B cell (primary cell): Measurements from ENCODE around the gene PTPN6. TPM values are rescaled to one million over a fixed set of nuclear protein-coding genes. Genes with fewer than 3 reads are reported as not detected.
A peak's percentile ranks its signal among the peaks of the same experiment; 100 is the strongest.

Experiments used
- ATAC-seq: fragments of 200-7000 bp; cut with Tn5 transposase; one replicate; pipeline ENCODE4 v1.10.0; 2021; ENCODE audit warnings: low read depth, mild to moderate bottlenecking, moderate number of reproducible peaks, moderate library complexity
- CTCF ChIA-PET: fragments of 350-600 bp; sonication (Branson Sonifier 250); formaldehyde crosslinking; loops from one replicate; lab custom pipeline; 2021; ENCODE audit warnings: antibody characterized with exemption, inconsistent platforms; lab: Charles Lee
- POLR2A ChIA-PET: fragments of 350-600 bp; sonication (Branson Sonifier 250); formaldehyde crosslinking; loops from one replicate; lab custom pipeline; 2021; ENCODE audit warnings: antibody characterized with exemption; lab: Charles Lee
- DNase-seq: peaks from one replicate; pipeline ENCODE4 v3.0.0; 2013
- H2AFZ ChIP-seq: 2 replicates; pipeline ENCODE4 v1.6.1; 2012; ENCODE audit warnings: mild to moderate bottlenecking, low read depth, low read length; ENCODE audit not compliant: insufficient read depth, poor library complexity, severe bottlenecking
- H3K27ac ChIP-seq, 2 donors: 1 replicate in 1 of 2; 2 replicates in 1 of 2; pipeline ENCODE4 v1.5.1; 2012 to 2013; ENCODE audit warnings: low read length in 2 of 2, mild to moderate bottlenecking in 2 of 2, moderate library complexity in 1 of 2
- H3K27me3 ChIP-seq, 4 experiments: fragments of 200-600 bp in 1 of 4; sonication (generic) in 1 of 4; replicated peaks in 1 of 4; 1 replicate in 2 of 4; 2 replicates in 2 of 4; pipeline versions ENCODE4 v1.6.1 to v1.7.0; 2013 to 2016; ENCODE audit warnings: low read length in 3 of 4, mild to moderate bottlenecking in 2 of 4, mixed read lengths in 1 of 4, moderate library complexity in 1 of 4; ENCODE audit not compliant: insufficient read depth in 4 of 4, control insufficient read depth in 3 of 4; ENCODE audit errors: control extremely low read depth in 1 of 4
- H3K36me3 ChIP-seq, 2 experiments: replicated peaks in 1 of 2; 1 replicate in 1 of 2; 2 replicates in 1 of 2; pipeline versions ENCODE4 v1.6.1 to v1.7.1; 2013; ENCODE audit warnings: low read length in 1 of 2; ENCODE audit not compliant: insufficient read depth in 2 of 2, control insufficient read depth in 1 of 2; ENCODE audit errors: control extremely low read depth in 1 of 2, extremely low read depth in 1 of 2
- H3K4me1 ChIP-seq, 2 donors: fragments of 200-600 bp in 1 of 2; sonication (generic) in 1 of 2; 1 replicate in 1 of 2; 2 replicates in 1 of 2; pipeline versions ENCODE4 v1.5.1 to v1.6.1; 2013 to 2017; ENCODE audit warnings: low read length in 2 of 2; ENCODE audit not compliant: control insufficient read depth in 2 of 2, insufficient read depth in 2 of 2
- H3K4me2 ChIP-seq: replicated peaks from 2 replicates; pipeline ENCODE3; 2012; ENCODE audit warnings: mild to moderate bottlenecking, low read depth, low read length; ENCODE audit not compliant: poor library complexity, severe bottlenecking
- H3K4me3 ChIP-seq, 5 experiments: fragments of 200-600 bp in 1 of 5; sonication (generic) in 1 of 5; 1 replicate in 3 of 5; 2 replicates in 2 of 5; pipeline versions ENCODE4 v1.5.1 to v1.7.0; 2011 to 2016; ENCODE audit warnings: low read length in 4 of 5, mild to moderate bottlenecking in 4 of 5, low read depth in 2 of 5, control low read depth in 1 of 5, moderate library complexity in 1 of 5; ENCODE audit not compliant: insufficient read depth in 1 of 5; ENCODE audit errors: control extremely low read depth in 1 of 5, extremely low read depth in 1 of 5
- H3K79me2 ChIP-seq: fragments of 200-600 bp; sonication (generic); one replicate; pipeline ENCODE4 v1.6.0; 2016; ENCODE audit warnings: low read length; ENCODE audit not compliant: control insufficient read depth, insufficient read depth
- H3K9ac ChIP-seq: fragments of 200-600 bp; sonication (generic); 2 replicates; pipeline ENCODE4 v1.6.1; 2017; ENCODE audit warnings: mild to moderate bottlenecking, low read length, moderate library complexity
- H3K9me3 ChIP-seq, 3 donors: one replicate each; pipeline versions ENCODE4 v1.6.1 to v1.7.1; 2013; ENCODE audit warnings: low read length in 2 of 3; ENCODE audit not compliant: control insufficient read depth in 2 of 3, insufficient read depth in 1 of 3; ENCODE audit errors: control extremely low read depth in 1 of 3
- H4K20me1 ChIP-seq: 2 replicates; pipeline ENCODE4 v1.6.0; 2012; ENCODE audit warnings: mild to moderate bottlenecking, low read length; ENCODE audit not compliant: insufficient read depth, control insufficient read depth, poor library complexity, severe bottlenecking
- H3K27ac Mint-ChIP-seq: one replicate; pipeline ENCODE4 v1.8.0; 2021; ENCODE audit warnings: mixed read lengths
- H3K27me3 Mint-ChIP-seq: one replicate; pipeline ENCODE4 v1.8.0; 2021; ENCODE audit warnings: mixed read lengths
- H3K4me1 Mint-ChIP-seq: one replicate; pipeline ENCODE4 v1.8.0; 2021; ENCODE audit warnings: mixed read lengths
- H3K4me3 Mint-ChIP-seq: one replicate; pipeline ENCODE4 v1.8.0; 2021; ENCODE audit warnings: mixed read lengths
- H3K9me3 Mint-ChIP-seq: one replicate; pipeline ENCODE4 v1.8.0; 2022; ENCODE audit warnings: mixed read lengths; ENCODE audit not compliant: insufficient read depth
- CTCF ChIP-seq: fragments of 200-600 bp; IDR thresholded peaks from one replicate; pipeline ENCODE4 v1.8.0; 2022; ENCODE audit warnings: antibody characterized with exemption, mild to moderate bottlenecking
- EZH2 ChIP-seq: IDR thresholded peaks from 2 replicates; pipeline ENCODE4 v1.6.1; 2012; ENCODE audit warnings: borderline replicate concordance, low read depth, mild to moderate bottlenecking, moderate library complexity, low read length; ENCODE audit not compliant: insufficient read depth, poor library complexity, severe bottlenecking
- WGBS: methylation state at CpG from one replicate; pipeline ENCODE4 v1.1.5; 2013; ENCODE audit warnings: missing lambda C conversion rate; ENCODE audit not compliant: insufficient coverage; 5-methylcytosine and 5-hydroxymethylcytosine counted together
- intact Hi-C: fragments of 100-400 bp; cut with micrococcal nuclease; formaldehyde crosslinking; loops from one replicate; pipeline ENCODE4 v1.10.0; 2022
- polyA plus RNA-seq: library from polyadenylated mRNA; depleted of rRNA; stranded (reverse); fragments of >200 nt; gene quantifications from 2 replicates; pipeline ENCODE4 v1.2.3, GENCODE V29; 2012
- total RNA-seq, 2 donors: library from RNA; stranded (reverse); fragments of 120-200 nt in 1 of 2; gene quantifications; 1 replicate in 1 of 2; 2 replicates in 1 of 2; pipeline versions ENCODE4 v1.2.3 to v1.2.4, GENCODE V29; 2013 to 2022

PTPN6 gene
- total and polyA plus RNA-seq, 2 donors (not counting 1 experiment from before 2014, with no cell fraction given): 312 to 874 TPM

- ATAC-seq: no peak
- Histone ChIP-seq H3K9me3 (no peaks in the 10 kb centered on the region), H3K4me3 (peak overlapping the region in 4 of 5 experiments; percentile 88 to 98 (median 95)), H3K27me3 (no peaks in the 10 kb centered on the region), H3K9ac (peak overlapping the region; percentile 95), H3K4me2 (peak overlapping the region; percentile 92), H3K27ac (peak overlapping the region; percentile 84 to 99), H3K36me3 (peaks cover 0 to 39% of the 10 kb centered on the region in 2 experiments), H4K20me1 (peaks cover 44% of the 10 kb centered on the region), H2AFZ (peak overlapping the region; percentile 53), H3K79me2 (peaks cover 64% of the 10 kb centered on the region), H3K4me1 (peaks cover 71 to 76% of the 10 kb centered on the region in 2 donors)
- TF ChIP-seq EZH2 (no peak), CTCF (peak; percentile 31)
- WGBS: no CpG with 5 or more reads among the region's 1 CpG
- CTCF ChIA-PET: interaction anchor here (1.1 to 16.6 kb wide), 6 partner anchors 7 to 81 kb away, joined by 3 to 944 read pairs (median 6); partner anchors contain the start of genes C12orf57, RNU7-1 and SPSB2
- DNase-seq: peak; percentile 45
- Mint-ChIP-seq H3K27ac (peak overlapping the region; percentile 98), H3K4me3 (peak overlapping the region; percentile 98), H3K9me3 (no peaks in the 10 kb centered on the region), H3K4me1 (peaks cover 86% of the 10 kb centered on the region), H3K27me3 (no peaks in the 10 kb centered on the region)
- POLR2A ChIA-PET: interaction anchor here (0.6 to 18.5 kb wide), 5 partner anchors 6 to 287 kb away, joined by 3 to 662 read pairs (median 10); partner anchors contain the start of genes C12orf57, LPCAT3, PTPN6 and RNU7-1
- intact Hi-C loops: no loop called here
Measured at GRCh38 chr12:6950401-6950801, 755 bp upstream of the PTPN6 start.

GRCh38 chr12:6951551-6952120 lies 480 bp downstream of the PTPN6 start:
- Histone ChIP-seq H3K4me2 (peak overlapping the region; percentile 92), H3K36me3 (peaks cover 0 to 48% of the 10 kb centered on the region in 2 experiments), H3K79me2 (peaks cover 72% of the 10 kb centered on the region), H3K27me3 (no peaks in the 10 kb centered on the region), H3K9me3 (no peaks in the 10 kb centered on the region), H3K4me3 (peak overlapping the region; percentile 88 to 98 (median 92)), H4K20me1 (peaks cover 56% of the 10 kb centered on the region), H3K9ac (peak overlapping the region; percentile 95), H3K4me1 (peaks cover 71 to 76% of the 10 kb centered on the region in 2 donors), H2AFZ (peak overlapping the region; percentile 53), H3K27ac (peak overlapping the region; percentile 84 to 99)
- WGBS: 0% methylated on average over 16 of the region's 20 CpGs
- ATAC-seq (no peak), DNase-seq (peak; percentile 35)
- TF ChIP-seq CTCF (no peak), EZH2 (no peak)
- intact Hi-C loops: loop anchor here (1.0 kb wide), 1 partner anchor 8 kb away; no protein-coding TSS in a partner anchor
- POLR2A ChIA-PET: interaction anchor here (0.6 to 18.5 kb wide), 9 partner anchors 6 to 157 kb away, joined by 3 to 662 read pairs (median 5); partner anchors contain the start of genes C12orf57, LPCAT3, PTPN6 and RNU7-1
- Mint-ChIP-seq H3K27ac (peak overlapping the region; percentile 98), H3K27me3 (no peaks in the 10 kb centered on the region), H3K4me3 (peak overlapping the region; percentile 98), H3K4me1 (peaks cover 86% of the 10 kb centered on the region), H3K9me3 (no peaks in the 10 kb centered on the region)
- CTCF ChIA-PET: interaction anchor here (0.6 to 16.6 kb wide), 8 partner anchors 8 to 356 kb away, joined by 3 to 944 read pairs (median 6); partner anchors contain the start of genes C12orf57, RNU7-1 and SPSB2
